Thymus (tissue), 11 donors: ENCODE results near the gene BMP10. TPM values are rescaled to one million over a fixed set of nuclear protein-coding genes. Genes with fewer than 3 reads are reported as not detected.
A peak's percentile ranks its signal among the peaks of the same experiment; 100 is the strongest.

ENCODE experiments used
- DNase-seq, 9 donors: peaks; one replicate each; pipeline ENCODE4 v3.0.0-alpha.2; 2013; ENCODE audit warnings: low spot score in 9 of 9, low read depth in 6 of 9, missing footprints in 1 of 9
- H3K27ac ChIP-seq, 2 donors: one replicate each; pipeline ENCODE4 v1.5.1; 2013; ENCODE audit warnings: control low read depth in 1 of 2, low read depth in 1 of 2, low read length in 1 of 2, mild to moderate bottlenecking in 1 of 2, moderate library complexity in 1 of 2
- H3K27me3 ChIP-seq, 2 donors: one replicate each; pipeline ENCODE4 v1.5.1; 2013; ENCODE audit warnings: low read length in 1 of 2; ENCODE audit not compliant: control insufficient read depth in 2 of 2, insufficient read depth in 1 of 2
- H3K36me3 ChIP-seq, 2 donors: one replicate each; pipeline ENCODE4 v1.5.1; 2013; ENCODE audit warnings: low read length in 1 of 2, mild to moderate bottlenecking in 1 of 2, moderate library complexity in 1 of 2; ENCODE audit not compliant: control insufficient read depth in 2 of 2, insufficient read depth in 2 of 2
- H3K4me1 ChIP-seq, 2 donors: one replicate each; pipeline ENCODE4 v1.5.1; 2013; ENCODE audit warnings: low read length in 2 of 2; ENCODE audit not compliant: control insufficient read depth in 2 of 2, insufficient read depth in 2 of 2
- H3K4me3 ChIP-seq, 2 donors: one replicate each; pipeline ENCODE4 v1.5.1; 2013; ENCODE audit warnings: low read length in 2 of 2, control low read depth in 1 of 2, mild to moderate bottlenecking in 1 of 2
- H3K9me3 ChIP-seq, 2 donors: one replicate each; pipeline ENCODE4 v1.5.1; 2013; ENCODE audit warnings: low read length in 1 of 2, mild to moderate bottlenecking in 1 of 2; ENCODE audit not compliant: control insufficient read depth in 2 of 2, insufficient read depth in 1 of 2
- WGBS: extraction: QIAGEN DNeasy Blood & Tissue Kit; methylation state at CpG from one replicate; pipeline ENCODE4 v1.1.7; 2013; 5-methylcytosine and 5-hydroxymethylcytosine counted together
- polyA plus RNA-seq: library from polyadenylated mRNA; stranded (reverse); fragments of 200-250 nt; gene quantifications from one replicate; pipeline ENCODE4 v1.2.3, GENCODE V29; 2013
- total RNA-seq: library from RNA; stranded (reverse); fragments of 120-200 nt; gene quantifications from one replicate; pipeline ENCODE4 v1.2.4, GENCODE V29; 2013
- donor health status: healthy.

The BMP10 gene
- total and polyA plus RNA-seq, 2 donors, result 0.02 to 0.14 TPM

DNA sequence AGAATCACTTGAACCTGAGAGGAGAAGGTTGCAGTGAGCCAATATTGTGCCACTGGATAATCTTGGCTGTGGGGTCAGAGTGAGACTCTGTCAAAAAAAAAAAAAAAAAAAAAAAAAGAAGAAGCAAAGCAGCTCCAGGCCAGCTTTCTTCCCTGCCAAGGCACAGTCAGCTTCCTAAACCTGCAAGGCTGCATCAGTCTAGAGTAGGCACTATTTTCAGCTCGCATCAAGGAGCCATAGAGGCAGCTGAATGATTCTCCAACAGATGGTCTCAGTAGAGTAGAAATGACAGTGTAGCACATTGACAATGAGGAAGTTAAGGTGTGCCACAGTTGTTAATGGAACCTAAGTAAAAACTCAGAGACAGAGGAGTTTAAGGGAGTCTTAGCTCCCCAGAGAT is 35.6 kb downstream of the BMP10 start:
- DNase-seq, result peak in 2 of 9 donors; percentile 40 to 74
- WGBS, result 28% methylated on average over 1 of the region's 1 CpG
- H3K27ac ChIP-seq, result peak overlapping the region in 1 of 2 donors; percentile 79
- peaks cover 0 to 7% of the 10 kb centered on the region in 2 donors for H3K9me3 ChIP-seq
- no peak overlapping the region for H3K4me3 ChIP-seq
- peaks cover 12 to 28% of the 10 kb centered on the region in 2 donors for H3K4me1 ChIP-seq
- H3K27me3 ChIP-seq, result no peaks in the 10 kb centered on the region
- no peaks in the 10 kb centered on the region for H3K36me3 ChIP-seq

DNA sequence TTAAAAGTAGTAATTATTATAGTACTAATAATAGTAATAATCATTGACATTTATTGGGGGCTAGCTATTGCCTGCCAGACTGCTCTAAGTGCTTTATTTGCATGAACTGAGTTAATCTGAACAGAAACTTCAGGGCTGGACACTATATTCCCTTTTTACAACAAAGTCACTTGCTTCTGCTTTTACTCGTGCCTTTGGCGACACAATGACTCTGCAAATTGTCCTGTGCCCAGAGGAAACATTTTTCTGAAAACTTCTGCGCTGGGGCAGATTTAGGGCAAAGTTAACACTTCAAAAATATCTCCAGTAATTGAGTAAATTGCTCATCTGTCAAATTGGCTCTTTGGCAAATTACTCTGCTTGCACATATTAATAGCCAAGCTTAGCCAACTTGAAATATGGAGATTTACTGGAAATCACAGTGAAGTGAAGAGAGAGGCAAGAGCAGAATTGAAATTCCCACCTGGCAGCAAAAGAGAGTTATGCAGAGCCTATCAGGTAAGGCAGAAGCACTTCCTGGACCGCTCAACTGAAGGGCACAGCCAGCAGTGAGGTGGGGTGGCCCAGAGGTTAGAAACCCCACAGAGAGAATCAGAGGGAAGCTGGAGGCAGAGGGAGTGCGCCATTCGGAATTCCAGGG is 36.3 kb downstream of the BMP10 start:
- peaks cover 0 to 7% of the 10 kb centered on the region in 2 donors for H3K9me3 ChIP-seq
- H3K27ac ChIP-seq, result peak overlapping the region; percentile 33 to 79
- no peak overlapping the region for H3K4me3 ChIP-seq
- peaks cover 13 to 29% of the 10 kb centered on the region in 2 donors for H3K4me1 ChIP-seq
- peak in 1 of 9 donors; percentile 40 for DNase-seq
- H3K27me3 ChIP-seq, result no peaks in the 10 kb centered on the region
- 59% methylated on average over 6 of the region's 6 CpGs for WGBS
- no peaks in the 10 kb centered on the region for H3K36me3 ChIP-seq

DNA sequence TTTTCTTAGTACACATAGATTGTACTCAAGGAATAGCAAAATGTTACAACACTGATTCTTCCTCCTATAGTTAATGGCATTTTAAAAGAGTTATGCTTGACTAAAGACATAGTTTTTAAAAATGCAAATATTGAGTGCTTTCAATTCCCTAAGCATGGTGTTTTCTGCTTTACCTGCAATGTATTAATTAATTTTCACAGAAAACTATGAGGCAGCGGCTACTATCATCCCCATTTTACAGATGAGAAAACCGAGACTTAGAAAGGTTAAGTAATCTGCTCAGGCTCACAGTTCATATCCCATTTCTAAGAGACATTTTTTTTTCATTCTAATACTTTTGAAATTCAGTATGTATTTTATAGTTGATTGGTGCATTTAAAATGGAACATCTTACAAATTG is 38.0 kb downstream of the BMP10 start:
- no peak overlapping the region for H3K27ac ChIP-seq
- DNase-seq, result no peak
- H3K27me3 ChIP-seq, result no peaks in the 10 kb centered on the region
- H3K36me3 ChIP-seq, result no peaks in the 10 kb centered on the region
- no peaks in the 10 kb centered on the region for H3K9me3 ChIP-seq
- H3K4me1 ChIP-seq, result peaks cover 27 to 45% of the 10 kb centered on the region in 2 donors
- WGBS, result 96% methylated on average over 2 of the region's 2 CpGs
- no peak overlapping the region for H3K4me3 ChIP-seq

DNA sequence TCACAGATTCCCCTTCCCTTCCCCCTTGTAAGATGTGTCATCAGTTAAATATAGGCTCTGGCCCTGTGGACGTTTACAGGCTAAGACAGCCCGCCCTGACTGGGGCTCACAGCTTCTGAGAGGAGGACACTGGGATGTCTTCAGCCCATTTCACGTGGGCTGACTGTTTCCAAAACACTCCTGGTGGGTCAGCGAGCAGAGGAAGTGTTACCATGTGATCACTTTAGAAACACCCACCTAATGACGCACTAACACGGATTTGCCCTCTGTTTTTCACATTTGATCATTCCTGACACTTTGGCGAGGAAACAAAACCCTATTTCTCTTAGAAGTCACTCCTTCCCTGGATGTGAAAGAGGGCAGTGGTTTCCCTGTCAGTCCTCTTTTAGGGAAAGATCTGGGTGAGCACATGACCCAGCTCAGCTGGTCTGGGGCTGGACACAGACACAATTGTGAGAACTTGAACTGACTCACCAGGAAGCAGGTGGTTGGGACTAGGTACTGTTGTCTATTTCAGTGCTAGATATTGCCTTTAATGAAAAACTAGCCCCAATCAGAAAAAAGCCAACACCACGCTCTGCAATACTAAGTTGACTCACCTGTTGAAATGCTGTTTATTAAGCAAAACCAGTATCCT is 38.8 kb downstream of the BMP10 start:
- H3K36me3 ChIP-seq, result peaks cover 0 to 5% of the 10 kb centered on the region in 2 donors
- H3K4me1 ChIP-seq, result peaks cover 25 to 45% of the 10 kb centered on the region in 2 donors
- 63% methylated on average over 8 of the region's 8 CpGs for WGBS
- peak in 2 of 9 donors; percentile 21 to 40 for DNase-seq
- H3K27ac ChIP-seq, result peak overlapping the region in 1 of 2 donors; percentile 6
- no peak overlapping the region for H3K4me3 ChIP-seq
- H3K27me3 ChIP-seq, result no peaks in the 10 kb centered on the region
- H3K9me3 ChIP-seq, result no peaks in the 10 kb centered on the region

DNA sequence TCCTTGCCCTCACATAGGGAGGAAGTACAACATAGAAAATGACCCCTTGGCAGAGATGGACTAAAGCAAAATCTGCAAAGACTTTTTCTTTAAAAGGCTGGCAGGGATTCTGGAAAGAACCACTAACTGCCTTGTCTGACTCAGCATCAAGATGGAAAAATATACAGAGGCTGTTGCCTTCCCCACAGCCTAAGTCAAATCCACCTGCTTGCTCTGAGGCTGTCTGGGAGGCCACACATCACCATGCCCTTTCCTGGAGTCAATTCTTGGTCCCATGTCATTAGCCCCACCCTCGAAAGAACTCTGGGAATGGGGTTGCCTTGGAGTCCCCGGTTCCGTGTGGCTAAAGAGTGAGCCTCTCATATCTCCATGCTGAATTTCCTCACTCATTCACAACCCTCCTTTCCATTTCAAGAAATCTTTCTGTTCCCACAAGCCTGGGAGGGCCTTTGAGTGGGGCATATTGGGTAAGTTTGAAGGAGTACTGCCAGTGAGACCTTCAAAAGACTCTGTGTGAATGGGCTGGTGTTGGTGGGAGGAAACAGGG is 39.4 kb downstream of the BMP10 start:
- 94% methylated on average over 3 of the region's 3 CpGs for WGBS
- peaks cover 23 to 41% of the 10 kb centered on the region in 2 donors for H3K4me1 ChIP-seq
- no peaks in the 10 kb centered on the region for H3K27me3 ChIP-seq
- no peak for DNase-seq
- H3K4me3 ChIP-seq, result no peak overlapping the region
- peaks cover 0 to 5% of the 10 kb centered on the region in 2 donors for H3K36me3 ChIP-seq
- H3K27ac ChIP-seq, result peak overlapping the region in 1 of 2 donors; percentile 6
- H3K9me3 ChIP-seq, result no peaks in the 10 kb centered on the region

DNA sequence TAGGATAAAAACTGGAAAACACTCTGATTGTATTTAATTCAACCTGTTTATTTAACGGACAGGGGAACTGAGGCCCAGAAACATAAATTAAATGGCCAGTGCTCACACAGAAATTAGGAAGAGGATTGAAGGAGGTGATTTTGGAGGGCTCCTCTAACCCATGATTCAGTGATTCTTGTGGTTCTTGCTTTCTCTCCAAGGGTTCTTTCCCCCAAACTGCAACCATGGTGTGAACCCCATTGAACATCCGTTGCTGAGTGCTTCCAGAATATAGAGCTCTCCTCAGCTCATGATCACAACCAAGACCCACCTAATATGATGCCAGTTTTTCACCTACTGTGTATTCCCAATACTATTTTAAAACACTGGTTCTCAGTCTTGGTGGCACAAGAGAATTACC is 41.4 kb downstream of the BMP10 start:
- Histone ChIP-seq H3K27me3 (no peaks in the 10 kb centered on the region), H3K27ac (peak overlapping the region in 1 of 2 donors; percentile 79), H3K4me3 (no peak overlapping the region), H3K36me3 (peaks cover 12 to 19% of the 10 kb centered on the region in 2 donors), H3K4me1 (peaks cover 16 to 30% of the 10 kb centered on the region in 2 donors), H3K9me3 (no peaks in the 10 kb centered on the region)
- WGBS, result 45% methylated on average over 2 of the region's 2 CpGs
- no peak for DNase-seq

DNA sequence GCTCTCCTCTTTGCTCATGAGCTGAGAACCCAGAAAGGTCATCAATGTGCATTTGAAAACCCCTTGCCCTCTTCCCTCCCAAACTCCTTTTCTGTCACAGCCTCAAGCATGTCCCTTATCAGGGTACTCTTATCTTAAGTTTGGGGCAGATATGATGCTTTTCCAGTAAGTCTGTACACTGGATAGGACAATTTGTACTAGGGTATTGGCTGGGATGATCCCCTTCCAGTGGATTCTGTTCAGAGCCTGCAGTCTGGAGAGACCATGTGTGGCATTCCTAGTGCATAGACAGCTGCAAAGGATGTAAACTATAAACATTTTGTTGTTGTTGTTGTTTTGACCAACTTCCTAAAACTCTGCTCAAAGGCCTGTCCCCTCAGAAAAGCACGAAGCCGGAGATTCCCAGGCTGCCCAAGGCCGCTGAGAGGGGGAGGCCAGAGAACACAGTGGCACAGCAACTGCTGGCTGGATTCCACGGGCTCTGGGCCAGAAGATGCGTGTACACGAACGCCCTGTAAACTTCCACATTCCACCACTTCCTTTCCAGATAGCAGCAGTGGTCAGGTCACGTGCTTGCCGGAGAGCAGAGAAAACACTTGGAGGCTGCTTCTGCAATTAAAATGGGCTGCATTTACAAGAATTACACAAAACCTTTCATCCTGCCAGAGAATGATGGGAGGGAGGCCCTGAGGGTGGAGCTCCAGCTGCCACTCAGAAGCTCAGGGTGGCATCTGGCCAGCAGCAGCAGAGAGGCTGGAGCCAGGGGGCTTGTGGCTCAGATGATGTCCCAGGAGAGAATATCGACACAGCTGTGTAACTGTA is 42.1 kb downstream of the BMP10 start:
- WGBS, result 3% methylated on average over 10 of the region's 10 CpGs
- H3K27me3 ChIP-seq, result no peaks in the 10 kb centered on the region

DNA sequence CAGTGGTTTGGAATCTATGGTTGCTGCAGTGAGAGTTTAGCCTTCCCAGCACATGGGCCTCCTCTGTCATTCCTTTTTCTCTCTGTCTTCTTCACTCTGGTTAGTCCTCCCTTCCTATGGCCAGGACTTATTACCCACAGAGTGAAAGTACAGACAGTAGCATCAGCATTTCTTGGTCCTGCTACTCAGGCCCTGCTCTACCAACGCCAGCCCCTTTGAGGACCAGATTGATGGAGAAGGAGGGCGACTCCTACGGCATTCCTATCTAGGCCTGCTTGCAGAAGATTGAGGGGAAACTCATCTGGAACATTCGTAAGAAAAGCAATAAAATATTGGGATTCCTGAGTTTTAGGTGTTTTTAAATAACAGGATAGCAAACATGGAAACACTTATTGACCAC is 43.5 kb downstream of the BMP10 start:
- H3K4me3 ChIP-seq, result no peak overlapping the region
- no peaks in the 10 kb centered on the region for H3K27me3 ChIP-seq
- peaks cover 16 to 28% of the 10 kb centered on the region in 2 donors for H3K4me1 ChIP-seq
- no peak overlapping the region for H3K27ac ChIP-seq
- no peaks in the 10 kb centered on the region for H3K9me3 ChIP-seq
- H3K36me3 ChIP-seq, result peaks cover 29 to 33% of the 10 kb centered on the region in 2 donors
- WGBS, result 97% methylated on average over 4 of the region's 4 CpGs
- DNase-seq, result no peak

More for the DNA sequence above, 42.1 kb downstream of the BMP10 start:
- Histone ChIP-seq H3K4me1 (peaks cover 16 to 28% of the 10 kb centered on the region in 2 donors), H3K36me3 (peaks cover 15 to 21% of the 10 kb centered on the region in 2 donors), H3K27ac (peak overlapping the region; percentile 67 to 79), H3K9me3 (no peaks in the 10 kb centered on the region), H3K4me3 (peak overlapping the region in 1 of 2 donors; percentile 5)
- DNase-seq, result peak; percentile 43 to 86 (median 68)
